ACC112 (cell line): ENCODE results near the gene PRKD1.
"Not testable (repeated sequence)": the region's sequence is repeated elsewhere in the genome, so short reads cannot be mapped to it uniquely, and the experiment has no call there.

ENCODE experiments used
- H2AFZ ChIP-seq: fragments of 200-600 bp; sonication (generic); one replicate; pipeline ENCODE4 v1.6.0; 2017; ENCODE audit warnings: antibody characterized with exemption, low read length; ENCODE audit not compliant: unreplicated experiment
- H3K27ac ChIP-seq: fragments of 200-600 bp; sonication (generic); 2 replicates; pipeline ENCODE4 v1.5.1; 2014; ENCODE audit warnings: low read depth, mild to moderate bottlenecking, antibody characterized with exemption, low read length, moderate library complexity
- H3K27me3 ChIP-seq: fragments of 200-600 bp; sonication (generic); 2 replicates; pipeline ENCODE4 v1.6.1; 2014; ENCODE audit warnings: mild to moderate bottlenecking, antibody characterized with exemption, low read length, moderate library complexity, mixed read lengths; ENCODE audit not compliant: insufficient read depth
- H3K36me3 ChIP-seq: fragments of 200-600 bp; sonication (generic); 2 replicates; pipeline ENCODE4 v1.6.1; 2016; ENCODE audit warnings: mild to moderate bottlenecking, antibody characterized with exemption, low read length, moderate library complexity, mixed read lengths; ENCODE audit not compliant: insufficient read depth
- H3K4me1 ChIP-seq: fragments of 200-600 bp; sonication (generic); one replicate; pipeline ENCODE4 v1.6.1; 2016; ENCODE audit warnings: low read length, mixed read lengths; ENCODE audit not compliant: insufficient read depth, unreplicated experiment, control insufficient read depth
- H3K4me3 ChIP-seq: fragments of 200-600 bp; sonication (generic); 2 replicates; pipeline ENCODE4 v1.5.1; 2014; ENCODE audit warnings: mild to moderate bottlenecking, low read depth, low read length
- H3K79me2 ChIP-seq: fragments of 200-600 bp; sonication (generic); one replicate; pipeline ENCODE4 v1.6.0; 2016; ENCODE audit warnings: low read length; ENCODE audit not compliant: control insufficient read depth, unreplicated experiment, insufficient read depth

The PRKD1 gene

GRCh38 chr14:29839691-29840090 is 88.0 kb downstream of the PRKD1 start:
- not testable (repeated sequence) for H3K27ac ChIP-seq
- peaks cover 11% of the 10 kb centered on the region for H3K36me3 ChIP-seq

GRCh38 chr14:29838752-29839151 is 88.9 kb downstream of the PRKD1 start:
- Histone ChIP-seq H3K27me3 (no peaks in the 10 kb centered on the region), H3K27ac (no peak overlapping the region), H2AFZ (no peak overlapping the region), H3K79me2 (peaks cover 15% of the 10 kb centered on the region), H3K36me3 (peaks cover 11% of the 10 kb centered on the region), H3K4me3 (no peak overlapping the region), H3K4me1 (no peaks in the 10 kb centered on the region)

More at GRCh38 chr14:29839691-29840090, 88.0 kb downstream of the PRKD1 start:
- peaks cover 15% of the 10 kb centered on the region for H3K79me2 ChIP-seq
- H2AFZ ChIP-seq, H3K4me3 ChIP-seq, H3K27me3 ChIP-seq, H3K4me1 ChIP-seq: not testable (repeated sequence)

GRCh38 chr14:29836395-29836794 is 91.3 kb downstream of the PRKD1 start:
- no peak overlapping the region for H3K4me3 ChIP-seq
- H3K27ac ChIP-seq, result no peak overlapping the region
- no peaks in the 10 kb centered on the region for H3K4me1 ChIP-seq
- H3K79me2 ChIP-seq, result peaks cover 15% of the 10 kb centered on the region
- H3K36me3 ChIP-seq, result peaks cover 6% of the 10 kb centered on the region; the same call in 1 of the 2 replicates
- H2AFZ ChIP-seq, result no peak overlapping the region
- H3K27me3 ChIP-seq, result no peaks in the 10 kb centered on the region

GRCh38 chr14:29832042-29832441 is 95.6 kb downstream of the PRKD1 start:
- Histone ChIP-seq H3K36me3 (no peaks in the 10 kb centered on the region), H3K27ac (no peak overlapping the region), H3K4me3 (no peak overlapping the region), H3K79me2 (peaks cover 11% of the 10 kb centered on the region), H3K4me1 (no peaks in the 10 kb centered on the region), H3K27me3 (no peaks in the 10 kb centered on the region), H2AFZ (no peak overlapping the region)

GRCh38 chr14:29829851-29830250 is 97.8 kb downstream of the PRKD1 start:
- no peaks in the 10 kb centered on the region for H3K27me3 ChIP-seq
- H3K36me3 ChIP-seq, result no peaks in the 10 kb centered on the region
- H3K4me1 ChIP-seq, result no peaks in the 10 kb centered on the region
- H3K27ac ChIP-seq, result no peak overlapping the region
- H2AFZ ChIP-seq, result no peak overlapping the region
- H3K4me3 ChIP-seq, result no peak overlapping the region
- H3K79me2 ChIP-seq, result no peaks in the 10 kb centered on the region

GRCh38 chr14:29823816-29824215 is 103.8 kb downstream of the PRKD1 start:
- Histone ChIP-seq H3K4me1 (no peaks in the 10 kb centered on the region), H3K79me2 (peaks cover 9% of the 10 kb centered on the region), H3K36me3 (no peaks in the 10 kb centered on the region), H3K27ac (no peak overlapping the region), H2AFZ (no peak overlapping the region), H3K27me3 (no peaks in the 10 kb centered on the region), H3K4me3 (no peak overlapping the region)

- Histone ChIP-seq H3K4me1 (no peaks in the 10 kb centered on the region), H2AFZ (no peak overlapping the region), H3K36me3 (no peaks in the 10 kb centered on the region), H3K79me2 (peaks cover 9% of the 10 kb centered on the region), H3K27me3 (no peaks in the 10 kb centered on the region), H3K4me3 (no peak overlapping the region), H3K27ac (no peak overlapping the region)
Measured at GRCh38 chr14:29822430-29822709, 105.3 kb downstream of the PRKD1 start.

GRCh38 chr14:29821661-29822429 is 105.8 kb downstream of the PRKD1 start:
- no peak overlapping the region for H2AFZ ChIP-seq

GRCh38 chr14:29821242-29821641 is 106.4 kb downstream of the PRKD1 start:
- Histone ChIP-seq H2AFZ (no peak overlapping the region), H3K27me3 (no peaks in the 10 kb centered on the region), H3K79me2 (peaks cover 9% of the 10 kb centered on the region), H3K27ac (no peak overlapping the region), H3K4me1 (no peaks in the 10 kb centered on the region), H3K36me3 (no peaks in the 10 kb centered on the region), H3K4me3 (no peak overlapping the region)

More at GRCh38 chr14:29821661-29822429, 105.8 kb downstream of the PRKD1 start:
- no peaks in the 10 kb centered on the region for H3K4me1 ChIP-seq
- H3K27me3 ChIP-seq, result no peaks in the 10 kb centered on the region
- H3K79me2 ChIP-seq, result peaks cover 9% of the 10 kb centered on the region
- no peak overlapping the region for H3K4me3 ChIP-seq
- H3K27ac ChIP-seq, result no peak overlapping the region
- no peaks in the 10 kb centered on the region for H3K36me3 ChIP-seq

- Histone ChIP-seq H3K79me2 (peaks cover 9% of the 10 kb centered on the region), H3K4me3 (no peak overlapping the region), H3K4me1 (no peaks in the 10 kb centered on the region), H3K36me3 (no peaks in the 10 kb centered on the region), H2AFZ (no peak overlapping the region), H3K27ac (no peak overlapping the region), H3K27me3 (no peaks in the 10 kb centered on the region)
Measured at GRCh38 chr14:29820785-29821184, 106.9 kb downstream of the PRKD1 start.

GRCh38 chr14:29817767-29818405 is 109.8 kb downstream of the PRKD1 start:
- no peaks in the 10 kb centered on the region for H3K27me3 ChIP-seq

More at GRCh38 chr14:29817767-29818405, 109.8 kb downstream of the PRKD1 start:
- no peak overlapping the region for H2AFZ ChIP-seq
- no peaks in the 10 kb centered on the region for H3K4me1 ChIP-seq
- peaks cover 3% of the 10 kb centered on the region for H3K79me2 ChIP-seq
- no peak overlapping the region for H3K27ac ChIP-seq
- no peak overlapping the region for H3K4me3 ChIP-seq
- no peaks in the 10 kb centered on the region for H3K36me3 ChIP-seq
